Neutrophil (primary cell): ENCODE measurements around the gene E4F1.
"Not testable (repeated sequence)": the region's sequence is repeated elsewhere in the genome, so short reads cannot be mapped to it uniquely, and the experiment has no call there.

Experiments used
- H3K27ac ChIP-seq: fragments of 200-600 bp; sonication (generic); 2 replicates; pipeline ENCODE4 v1.5.1; 2016; ENCODE audit warnings: mild to moderate bottlenecking, moderate library complexity
- H3K27me3 ChIP-seq: fragments of 200-600 bp; sonication (generic); 2 replicates; pipeline ENCODE4 v1.6.0; 2016; ENCODE audit warnings: mild to moderate bottlenecking
- H3K36me3 ChIP-seq: fragments of 200-600 bp; sonication (generic); 2 replicates; pipeline ENCODE4 v1.5.1; 2017
- H3K4me1 ChIP-seq, 2 experiments: fragments of 200-600 bp in 1 of 2; sonication (generic) in 1 of 2; 1 replicate in 1 of 2; 2 replicates in 1 of 2; pipeline versions ENCODE4 v1.5.1 to v1.6.1; 2013 to 2016; ENCODE audit warnings: low read depth in 1 of 2, low read length in 1 of 2, mild to moderate bottlenecking in 1 of 2, moderate library complexity in 1 of 2; ENCODE audit not compliant: control insufficient read depth in 1 of 2, insufficient read depth in 1 of 2
- H3K4me3 ChIP-seq, 2 experiments: fragments of 200-600 bp in 1 of 2; sonication (generic) in 1 of 2; 1 replicate in 1 of 2; 2 replicates in 1 of 2; pipeline ENCODE4 v1.5.1; 2013 to 2016; ENCODE audit warnings: low read depth in 1 of 2, low read length in 1 of 2, mild to moderate bottlenecking in 1 of 2, moderate library complexity in 1 of 2
- H3K9me3 ChIP-seq: fragments of 200-600 bp; sonication (generic); 2 replicates; pipeline ENCODE4 v1.5.1; 2016
- TF ChIP-seq, protein P1 (sequence below): fragments of 200-600 bp; sonication (generic); IDR thresholded peaks from 2 replicates; pipeline ENCODE4 v1.5.1; 2016; ENCODE audit warnings: antibody characterized with exemption

Gene E4F1

DNA sequence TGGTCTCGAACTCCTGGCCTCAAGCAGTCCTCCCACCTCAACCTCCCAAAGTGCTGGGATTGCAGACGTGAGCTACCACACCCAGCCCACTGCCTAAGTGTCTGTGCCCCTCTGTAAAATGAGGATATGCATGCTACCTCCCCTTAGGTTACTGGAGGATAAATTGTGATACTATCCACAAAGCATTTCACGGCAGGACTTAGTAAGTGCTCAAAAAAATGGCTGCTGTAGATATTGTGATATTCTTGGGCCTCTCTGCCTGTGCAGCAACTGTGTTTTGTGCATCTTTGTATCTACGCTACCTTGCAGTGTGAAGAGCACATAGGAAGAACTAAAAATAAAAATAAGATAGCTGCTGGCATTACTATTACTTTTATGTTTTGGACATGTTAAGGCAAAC lies 25.1 kb upstream of the E4F1 start:
- Histone ChIP-seq H3K9me3 (no peaks in the 10 kb centered on the region), H3K4me1 (peaks cover 0 to 11% of the 10 kb centered on the region in 2 experiments), H3K27ac (no peak overlapping the region), H3K27me3 (peaks cover 85% of the 10 kb centered on the region), H3K4me3 (no peak overlapping the region), H3K36me3 (no peaks in the 10 kb centered on the region)
- TF ChIP-seq, protein P1, sequence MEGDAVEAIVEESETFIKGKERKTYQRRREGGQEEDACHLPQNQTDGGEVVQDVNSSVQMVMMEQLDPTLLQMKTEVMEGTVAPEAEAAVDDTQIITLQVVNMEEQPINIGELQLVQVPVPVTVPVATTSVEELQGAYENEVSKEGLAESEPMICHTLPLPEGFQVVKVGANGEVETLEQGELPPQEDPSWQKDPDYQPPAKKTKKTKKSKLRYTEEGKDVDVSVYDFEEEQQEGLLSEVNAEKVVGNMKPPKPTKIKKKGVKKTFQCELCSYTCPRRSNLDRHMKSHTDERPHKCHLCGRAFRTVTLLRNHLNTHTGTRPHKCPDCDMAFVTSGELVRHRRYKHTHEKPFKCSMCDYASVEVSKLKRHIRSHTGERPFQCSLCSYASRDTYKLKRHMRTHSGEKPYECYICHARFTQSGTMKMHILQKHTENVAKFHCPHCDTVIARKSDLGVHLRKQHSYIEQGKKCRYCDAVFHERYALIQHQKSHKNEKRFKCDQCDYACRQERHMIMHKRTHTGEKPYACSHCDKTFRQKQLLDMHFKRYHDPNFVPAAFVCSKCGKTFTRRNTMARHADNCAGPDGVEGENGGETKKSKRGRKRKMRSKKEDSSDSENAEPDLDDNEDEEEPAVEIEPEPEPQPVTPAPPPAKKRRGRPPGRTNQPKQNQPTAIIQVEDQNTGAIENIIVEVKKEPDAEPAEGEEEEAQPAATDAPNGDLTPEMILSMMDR, result no peak

GRCh38 chr16:2199095-2199494 lies 24.3 kb upstream of the E4F1 start:
- no peak overlapping the region for H3K4me3 ChIP-seq
- H3K36me3 ChIP-seq, result no peaks in the 10 kb centered on the region
- H3K27me3 ChIP-seq, result peaks cover 76% of the 10 kb centered on the region
- no peaks in the 10 kb centered on the region for H3K9me3 ChIP-seq
- H3K27ac ChIP-seq, result no peak overlapping the region
- peaks cover 0 to 11% of the 10 kb centered on the region in 2 experiments for H3K4me1 ChIP-seq
- TF ChIP-seq, protein P1, result no peak

DNA sequence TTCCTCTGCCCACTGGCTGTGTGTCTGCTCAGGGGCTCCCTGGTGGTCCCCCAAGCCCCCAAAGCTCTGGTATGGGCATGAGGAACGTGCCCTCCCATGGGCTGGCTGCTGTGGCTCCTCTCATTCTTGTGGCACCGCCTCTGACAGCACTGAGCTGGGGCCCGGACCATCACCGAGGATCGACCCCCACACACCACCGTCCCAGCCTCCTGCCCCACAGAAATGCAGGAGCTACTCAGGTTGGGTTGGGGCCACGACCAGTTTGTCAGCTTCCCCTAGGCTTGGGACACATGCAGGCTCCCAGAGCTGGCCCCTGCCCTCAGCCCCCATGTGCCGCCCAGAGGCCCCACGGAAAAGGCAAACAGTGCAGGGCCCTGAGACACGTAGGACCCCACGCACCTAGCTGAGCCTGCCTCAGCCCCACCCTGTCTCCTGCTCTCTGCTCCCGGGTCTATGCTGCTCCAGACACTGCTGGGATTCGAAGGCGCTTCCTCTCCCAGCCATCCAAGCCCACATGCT lies 23.7 kb upstream of the E4F1 start:
- Histone ChIP-seq H3K9me3 (no peaks in the 10 kb centered on the region), H3K36me3 (no peaks in the 10 kb centered on the region), H3K27ac (no peak overlapping the region), H3K27me3 (peaks cover 71% of the 10 kb centered on the region), H3K4me3 (no peak overlapping the region), H3K4me1 (peaks cover 4 to 14% of the 10 kb centered on the region in 2 experiments)
- TF ChIP-seq, protein P1, result no peak

GRCh38 chr16:2200313-2200712 lies 23.1 kb upstream of the E4F1 start:
- TF ChIP-seq, protein P1, result no peak
- Histone ChIP-seq H3K27ac (no peak overlapping the region), H3K4me1 (peaks cover 7 to 17% of the 10 kb centered on the region in 2 experiments), H3K9me3 (no peaks in the 10 kb centered on the region), H3K27me3 (peaks cover 64% of the 10 kb centered on the region), H3K36me3 (no peaks in the 10 kb centered on the region), H3K4me3 (no peak overlapping the region)

- Histone ChIP-seq H3K4me1 (peaks cover 25 to 27% of the 10 kb centered on the region in 2 experiments), H3K27me3 (peaks cover 38% of the 10 kb centered on the region)
- not testable (repeated sequence) for H3K36me3 ChIP-seq, H3K9me3 ChIP-seq, H3K4me3 ChIP-seq, H3K27ac ChIP-seq
Measured at GRCh38 chr16:2203119-2203688, 20.2 kb upstream of the E4F1 start.

GRCh38 chr16:2204416-2205103 lies 18.8 kb upstream of the E4F1 start:
- H3K4me3 ChIP-seq, result peak overlapping the region; percentile 95 to 100
- H3K9me3 ChIP-seq, result no peaks in the 10 kb centered on the region
- H3K27ac ChIP-seq, result peak overlapping the region; percentile 88
- H3K27me3 ChIP-seq, result peaks cover 24% of the 10 kb centered on the region
- TF ChIP-seq, protein P1, result no peak
- peaks cover 16% of the 10 kb centered on the region for H3K36me3 ChIP-seq
- H3K4me1 ChIP-seq, result peaks cover 25 to 27% of the 10 kb centered on the region in 2 experiments
